WERI-Rb-1 (cell line): Measurements from ENCODE around the gene TMEM252.

Source experiments
- DNase-seq: peaks from one replicate; pipeline ENCODE4 v3.0.0-alpha.2; 2020
- H3K27ac ChIP-seq: fragments of 250-450 bp; sonication (Bioruptor Pico); 2 replicates; pipeline ENCODE4 v1.5.1; 2020; ENCODE audit warnings: mild to moderate bottlenecking, moderate library complexity
- H3K27me3 ChIP-seq: fragments of 250-450 bp; sonication (Bioruptor Pico); 2 replicates; pipeline ENCODE4 v1.5.1; 2021; ENCODE audit warnings: mild to moderate bottlenecking, low read depth, moderate library complexity; ENCODE audit not compliant: insufficient read depth, severe bottlenecking
- H3K36me3 ChIP-seq: fragments of 250-450 bp; sonication (Bioruptor Pico); 2 replicates; pipeline ENCODE4 v1.5.1; 2020; ENCODE audit warnings: mild to moderate bottlenecking, moderate library complexity
- H3K4me3 ChIP-seq: 2 replicates; pipeline ENCODE4 v1.5.1; 2011; ENCODE audit warnings: low read depth, mild to moderate bottlenecking, control low read depth, low read length
- H3K9me3 ChIP-seq: fragments of 250-450 bp; sonication (Bioruptor Pico); 2 replicates; pipeline ENCODE4 v1.5.1; 2021; ENCODE audit warnings: mild to moderate bottlenecking, moderate library complexity; ENCODE audit not compliant: severe bottlenecking
- CTCF ChIP-seq: IDR thresholded peaks from 2 replicates; pipeline ENCODE4 v1.5.1; 2011; ENCODE audit warnings: low read depth, mild to moderate bottlenecking, control low read depth, inconsistent platforms, low read length

The TMEM252 gene

DNA sequence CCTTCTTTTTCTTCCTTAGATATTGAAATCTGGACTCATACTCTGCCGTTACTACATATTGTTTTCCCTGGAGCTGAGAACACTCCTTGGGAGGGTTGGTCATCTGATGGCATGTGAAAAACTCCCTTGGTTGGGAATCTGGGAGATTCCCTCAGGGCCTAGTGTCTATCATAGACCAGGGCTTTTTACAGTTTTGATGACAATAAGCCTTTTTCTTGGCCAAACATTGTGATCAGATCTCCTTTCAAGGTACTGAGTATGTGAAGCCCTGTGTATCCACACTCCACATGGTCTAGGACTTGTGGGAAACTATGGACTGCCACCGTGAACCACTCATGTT, 32.9 kb downstream of the TMEM252 start:
- H3K27me3 ChIP-seq, result peaks cover 29% of the 10 kb centered on the region

DNA sequence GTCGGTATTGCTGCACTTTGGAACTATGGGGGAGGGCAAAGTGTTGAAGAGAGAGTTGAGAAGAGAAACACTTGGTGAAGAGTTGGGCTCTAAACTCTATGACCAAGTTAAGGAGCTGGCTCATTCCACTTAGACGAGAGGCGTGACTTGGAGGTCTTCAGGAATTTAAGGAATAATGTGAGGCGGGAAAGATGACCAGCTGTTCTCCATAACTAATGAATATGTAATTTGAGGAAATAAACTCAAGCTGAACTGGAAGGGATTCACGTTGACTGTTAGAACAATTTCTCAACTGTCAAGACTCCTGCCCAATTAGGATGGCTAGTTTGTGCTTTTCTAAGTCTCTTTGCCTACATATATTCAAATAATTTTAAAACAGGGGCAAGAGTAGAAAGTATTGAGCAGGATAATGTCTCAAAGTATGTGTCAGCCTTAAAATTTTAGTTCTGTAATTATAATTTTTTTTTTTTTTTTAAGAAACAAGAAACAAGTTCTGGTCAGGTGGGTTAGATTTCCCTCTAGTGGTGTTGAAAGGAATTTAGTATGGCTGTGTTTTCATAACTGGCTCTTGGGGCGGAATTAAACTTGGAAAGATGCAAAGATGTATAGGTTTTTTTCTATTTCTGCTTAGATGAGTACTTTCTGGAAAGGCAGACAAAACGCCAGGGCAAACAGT, 33.4 kb downstream of the TMEM252 start:
- Histone ChIP-seq H3K4me3 (no peak overlapping the region), H3K27me3 (peaks cover 30% of the 10 kb centered on the region), H3K9me3 (no peaks in the 10 kb centered on the region), H3K27ac (no peak overlapping the region), H3K36me3 (no peaks in the 10 kb centered on the region)
- no peak for TF ChIP-seq CTCF
- DNase-seq, result no peak

More for the DNA sequence above, 32.9 kb downstream of the TMEM252 start:
- no peaks in the 10 kb centered on the region for H3K9me3 ChIP-seq
- H3K4me3 ChIP-seq, result no peak overlapping the region
- no peak for TF ChIP-seq CTCF
- H3K36me3 ChIP-seq, result no peaks in the 10 kb centered on the region
- no peak for DNase-seq
- H3K27ac ChIP-seq, result no peak overlapping the region

- H3K4me3 ChIP-seq, result no peak overlapping the region
- DNase-seq, result no peak
- peaks cover 37% of the 10 kb centered on the region for H3K27me3 ChIP-seq
- H3K36me3 ChIP-seq, result no peaks in the 10 kb centered on the region
- no peak for TF ChIP-seq CTCF
- H3K27ac ChIP-seq, result no peak overlapping the region
- no peaks in the 10 kb centered on the region for H3K9me3 ChIP-seq
Measured at GRCh38 chr9:68506551-68506950, 34.1 kb downstream of the TMEM252 start.

DNA sequence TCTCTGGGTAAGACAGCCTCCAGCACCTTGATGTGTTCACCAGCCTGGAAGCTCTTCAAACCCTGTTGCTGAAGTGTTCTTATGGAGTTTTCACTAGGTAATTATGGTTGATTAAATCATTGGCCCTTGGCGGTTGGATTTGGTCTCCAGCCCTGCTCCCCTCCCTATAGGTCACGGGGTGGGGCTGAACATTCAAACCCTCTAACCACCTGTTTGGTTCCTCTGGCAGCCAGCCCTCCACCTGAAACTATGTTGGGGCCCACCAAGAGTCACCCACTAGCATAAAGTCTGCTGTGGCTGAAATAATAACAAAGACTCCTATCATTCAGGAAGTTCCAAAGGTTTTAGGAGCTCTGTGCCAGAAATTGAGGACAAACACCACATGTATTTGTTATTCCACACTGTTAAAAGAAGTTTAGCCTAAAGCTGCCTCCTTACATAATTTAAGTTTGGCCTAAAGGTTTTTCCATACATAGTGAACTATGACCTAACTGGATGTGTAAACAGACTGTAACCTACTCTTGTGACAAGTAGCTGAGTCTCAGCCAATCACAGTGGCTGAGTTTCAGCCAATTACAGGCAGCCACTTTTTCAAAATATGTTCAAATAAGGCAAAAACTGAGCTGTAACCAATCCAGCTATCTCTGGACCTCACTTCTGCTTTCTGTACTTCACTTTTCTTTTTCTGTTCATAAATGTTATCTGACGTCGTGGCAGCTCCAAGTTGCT, 34.8 kb downstream of the TMEM252 start:
- H3K36me3 ChIP-seq, result no peaks in the 10 kb centered on the region
- no peaks in the 10 kb centered on the region for H3K9me3 ChIP-seq
- H3K4me3 ChIP-seq, result no peak overlapping the region
- TF ChIP-seq CTCF, result no peak
- H3K27me3 ChIP-seq, result peaks cover 44% of the 10 kb centered on the region
- no peak overlapping the region for H3K27ac ChIP-seq
- DNase-seq, result no peak

- no peak for TF ChIP-seq CTCF
- H3K9me3 ChIP-seq, result no peaks in the 10 kb centered on the region
Measured at GRCh38 chr9:68502279-68502678, 38.4 kb downstream of the TMEM252 start.

More at GRCh38 chr9:68502279-68502678, 38.4 kb downstream of the TMEM252 start:
- H3K27me3 ChIP-seq, result peaks cover 73% of the 10 kb centered on the region
- H3K27ac ChIP-seq, result no peak overlapping the region
- H3K36me3 ChIP-seq, result no peaks in the 10 kb centered on the region
- DNase-seq, result no peak
- H3K4me3 ChIP-seq, result no peak overlapping the region
